Measurements from ENCODE around the gene CHST11.

CHST11 gene

GRCh38 chr12:104433061-104433460, 23.7 kb upstream of the CHST11 start:
- DNase-seq (ENCODE audit: low read depth in 3 of 3), result no peak

GRCh38 chr12:104434129-104434528, 22.6 kb upstream of the CHST11 start:
- DNase-seq (ENCODE audit: low read depth in 3 of 3), result no peak

- DNase-seq (ENCODE audit: low read depth in 3 of 3), result no peak
These were observed 21.6 kb upstream of the CHST11 start for GRCh38 chr12:104435175-104435574.

GRCh38 chr12:104435765-104436164, 21.0 kb upstream of the CHST11 start:
- DNase-seq (ENCODE audit: low read depth in 3 of 3), result no peak

- no peak for DNase-seq (ENCODE audit: low read depth in 3 of 3)
These were observed 20.0 kb upstream of the CHST11 start for GRCh38 chr12:104436790-104437189.

- no peak for DNase-seq (ENCODE audit: low read depth in 3 of 3)
These were observed 18.6 kb upstream of the CHST11 start for GRCh38 chr12:104438134-104438533.

GRCh38 chr12:104439137-104439536, 17.6 kb upstream of the CHST11 start:
- no peak for DNase-seq (ENCODE audit: low read depth in 3 of 3)

- DNase-seq (ENCODE audit: low read depth in 3 of 3), result no peak
These were observed 13.7 kb upstream of the CHST11 start for GRCh38 chr12:104443008-104443407.

GRCh38 chr12:104446646-104447421, 9.9 kb upstream of the CHST11 start:
- no peak for DNase-seq (ENCODE audit: low read depth in 3 of 3)

- DNase-seq (ENCODE audit: low read depth in 3 of 3), result no peak
These were observed 8.7 kb upstream of the CHST11 start for GRCh38 chr12:104448031-104448430.

GRCh38 chr12:104448451-104448850, 8.3 kb upstream of the CHST11 start:
- DNase-seq (ENCODE audit: low read depth in 3 of 3), result no peak

- no peak for DNase-seq (ENCODE audit: low read depth in 3 of 3)
These were observed 6.0 kb upstream of the CHST11 start for GRCh38 chr12:104450700-104451099.

- no peak for DNase-seq (ENCODE audit: low read depth in 3 of 3)
These were observed 4.7 kb upstream of the CHST11 start for GRCh38 chr12:104452087-104452486.

- no peak for DNase-seq (ENCODE audit: low read depth in 3 of 3)
These were observed 3.6 kb upstream of the CHST11 start for GRCh38 chr12:104453133-104453532.

- DNase-seq (ENCODE audit: low read depth in 3 of 3), result no peak
These were observed 1.8 kb upstream of the CHST11 start for GRCh38 chr12:104454997-104455396.

- no peak for DNase-seq (ENCODE audit: low read depth in 3 of 3)
These were observed 951 bp upstream of the CHST11 start for GRCh38 chr12:104455578-104456416.

GRCh38 chr12:104456950-104457745, 400 bp downstream of the CHST11 start:
- peak in 1 of 3 donors; percentile 53 for DNase-seq (ENCODE audit: low read depth in 3 of 3)

- peak in 1 of 3 donors; percentile 51 for DNase-seq (ENCODE audit: low read depth in 3 of 3)
These were observed 1.3 kb downstream of the CHST11 start for GRCh38 chr12:104457746-104458693.

GRCh38 chr12:104458694-104459367, 2.1 kb downstream of the CHST11 start:
- no peak for DNase-seq (ENCODE audit: low read depth in 3 of 3)

GRCh38 chr12:104459368-104459909, 2.7 kb downstream of the CHST11 start:
- DNase-seq (ENCODE audit: low read depth in 3 of 3), result no peak
